Heart right ventricle (tissue), 16 donors: Measurements from ENCODE around the gene BTBD1. TPM values are rescaled to one million over a fixed set of nuclear protein-coding genes. Genes with fewer than 3 reads are reported as not detected.

ENCODE experiments used
- ATAC-seq, 8 donors: fragments of 200-7000 bp; cut with Tn5 transposase; one replicate each; pipeline ENCODE4 v1.9.1; 2020; ENCODE audit warnings: mild to moderate bottlenecking in 8 of 8, moderate library complexity in 8 of 8, moderate number of reproducible peaks in 1 of 8
- DNase-seq, 2 donors: peaks; one replicate each; pipeline ENCODE4 v3.0.0-alpha.2; 2020
- H3K27ac ChIP-seq, 10 donors: fragments of 200-600 bp; sonication (generic) in 2 of 10; one replicate each; pipeline versions ENCODE4 v1.5.0 to v1.8.0; 2020 to 2022; ENCODE audit warnings: mild to moderate bottlenecking in 3 of 10
- H3K27me3 ChIP-seq, 7 donors: fragments of 200-600 bp; one replicate each; pipeline ENCODE4 v1.8.0; 2021 to 2022; ENCODE audit warnings: mild to moderate bottlenecking in 2 of 7
- H3K36me3 ChIP-seq, 9 donors: fragments of 200-600 bp; sonication (generic) in 1 of 9; one replicate each; pipeline versions ENCODE4 v1.5.0 to v1.8.0; 2020 to 2022; ENCODE audit warnings: mild to moderate bottlenecking in 2 of 9
- H3K4me1 ChIP-seq, 9 donors: fragments of 200-600 bp; sonication (generic) in 1 of 9; one replicate each; pipeline versions ENCODE4 v1.5.0 to v1.8.0; 2020 to 2022; ENCODE audit warnings: mild to moderate bottlenecking in 4 of 9
- H3K4me3 ChIP-seq, 10 donors: fragments of 200-600 bp; sonication (generic) in 2 of 10; one replicate each; pipeline versions ENCODE4 v1.5.0 to v1.8.0; 2020 to 2022; ENCODE audit warnings: mild to moderate bottlenecking in 7 of 10, moderate library complexity in 2 of 10
- H3K9me3 ChIP-seq, 11 donors: fragments of 200-600 bp in 10 of 11; sonication (generic) in 2 of 11; one replicate each; pipeline versions ENCODE4 v1.5.0 to v1.8.0; 2013 to 2022; ENCODE audit warnings: mild to moderate bottlenecking in 2 of 11, control low read depth in 1 of 11, moderate library complexity in 1 of 11
- CTCF ChIP-seq, 9 donors: fragments of 200-600 bp; sonication (generic) in 2 of 9; IDR thresholded peaks; one replicate each; pipeline versions ENCODE4 v1.5.0 to v1.8.0; 2021 to 2022; ENCODE audit warnings: antibody characterized with exemption in 9 of 9, mild to moderate bottlenecking in 5 of 9, moderate library complexity in 1 of 9
- WGBS, 2 donors: extraction: QIAGEN DNeasy Blood & Tissue Kit; methylation state at CpG; one replicate each; pipeline ENCODE4 v1.1.7; 2013; ENCODE audit warnings: inconsistent platforms in 1 of 2; 5-methylcytosine and 5-hydroxymethylcytosine counted together
- intact Hi-C, 10 donors: fragments of 100-400 bp; cut with DNase I; formaldehyde crosslinking; loops; one replicate each; pipeline versions ENCODE4 v1.11.1 to v1.14.2; 2022
- long read RNA-seq, 3 donors: library from polyadenylated mRNA; unstranded; transcript quantifications; one replicate each; pipeline ENCODE4 v2.0.0, GENCODE V29; 2020 to 2021
- polyA plus RNA-seq, 2 donors: library from polyadenylated mRNA; stranded (reverse); fragments of 200-250 nt; gene quantifications; one replicate each; pipeline ENCODE4 v1.2.3, GENCODE V29; 2013
- total RNA-seq, 10 donors: library from RNA; stranded (reverse); fragmentation: NEBNext Ultra II Directional in 3 of 10; extraction: Animal tissue kit (Norgen Biotek cat#: 25700) in 3 of 10; gene quantifications; one replicate each; pipeline versions ENCODE4 v1.2.1 to v1.2.4, GENCODE V29; 2021 to 2023
- donor health status: Arrhythmogenic right ventricular cardiomyopathy.
- donor health status: ischemic (EF 13 %, LVEDD 7.1; RV severe dilation, severe dysfunction).
- donor health status: healthy with polysubstance abuse.
- donor health status: DM: no; HTN: yes; CAD: no.
- donor health status: DM: no; HTN: no; CAD: no.
- donor health status: ischemic (EF 25% LVEDD 6.9; RV normal size, moderate dysfunction).
- donor health status: ischemic (EF 25% LVEDD 5.7; RV mildly dilated, moderate dysfunction).
- donor health status: healthy.
- donor health status: DM: yes; HTN: yes; CAD: no.
- donor health status: Ischemic cardiomyopathy.
- donor health status: ischemic (EF 35%, LVEDD 5.7; RV mildly dilated, moderate dysfunction).
- donor health status: nonischemic (EF 11% LVEDD 7.7; RV severe dilation, severe dysfunction).
- donor health status: DM: yes; HTN: yes; CAD: no.
- donor health status: PGD.
- donor health status: ischemic (EF 29% LVEDD 5.4; RV normal size, mild dysfunction).
- donor health status: nonischemic (EF 23%, LVEDD 6.1; RV moderate dilation, normal function).

The BTBD1 gene
- total RNA-seq, result 100 to 1,000 TPM; 130 to 185 (median 157) TPM
- polyA plus RNA-seq, result 10 to 100 TPM; 14.1 to 52.7 TPM
- long read RNA-seq, donor 1, transcript BTBD1-201 (8 exons, 3,297 nt), result major isoform, 357 of 392 reads
- long read RNA-seq, donor 1, partial matches to known transcripts, result 15 of 392 reads
- long read RNA-seq, donor 1, other reads (novel, unspliced or antisense), result 19 of 392 reads
- long read RNA-seq, donor 2, transcript BTBD1-201 (8 exons, 3,297 nt), result major isoform, 558 of 605 reads
- long read RNA-seq, donor 2, partial matches to known transcripts, result 13 of 605 reads
- long read RNA-seq, donor 2, other reads (novel, unspliced or antisense), result 31 of 605 reads
- long read RNA-seq, donor 3, transcript BTBD1-201 (8 exons, 3,297 nt), result major isoform, 111 of 140 reads
- long read RNA-seq, donor 3, partial matches to known transcripts, result 19 of 140 reads
- long read RNA-seq, donor 3, other reads (novel, unspliced or antisense), result 8 of 140 reads

- H3K4me1 ChIP-seq, result peaks cover 5 to 50% (median 42%) of the 10 kb centered on the region in 9 donors
- DNase-seq, result peak; percentile 93 to 95
- peaks cover 0 to 8% (median 0%) of the 10 kb centered on the region in 9 donors for H3K36me3 ChIP-seq
- peak within 1 kb of the TSS; percentile 94 to 100 (median 96) for H3K27ac ChIP-seq
- intact Hi-C loops, result loop anchor here in 6 of 10 donors (1.0 to 10.0 kb wide), 8 partner anchors 38 to 140 kb away; partner anchors contain the start of genes C15orf40 (in 4 of the 6), HDGFL3 (in 4 of the 6) and TM6SF1 (in 3 of the 6)
- peak; percentile 98 to 99 (median 98) for ATAC-seq
- peak within 1 kb of the TSS; percentile 72 to 99 (median 90) for H3K4me3 ChIP-seq
- TF ChIP-seq CTCF (IDR thresholded peaks at IDR 0.05), result peak in 3 of 9 donors; percentile 25 to 38 (median 29)
- no peaks in the 10 kb centered on the region for H3K27me3 ChIP-seq
- H3K9me3 ChIP-seq, result peaks cover 0 to 9% (median 0%) of the 10 kb centered on the region in 11 donors
- WGBS, 2 donors, result 0 to 1% methylated on average over 74 to 90 of the region's 90 CpGs
These were observed at the start of gene BTBD1 for GRCh38 chr15:83066734-83067637. Gene BTBD1, minus strand, starts transcription at chr15:83067252. Its CDS starts 101 bp downstream, at chr15:83067151.

- Histone ChIP-seq H3K36me3 (peaks cover 0 to 71% (median 0%) of the 10 kb centered on the region in 9 donors), H3K4me3 (no peak overlapping the region), H3K27ac (no peak overlapping the region), H3K9me3 (no peaks in the 10 kb centered on the region), H3K27me3 (no peaks in the 10 kb centered on the region), H3K4me1 (peaks cover 0 to 32% (median 18%) of the 10 kb centered on the region in 9 donors)
- 94 to 96% methylated on average over 11 of the region's 11 CpGs for WGBS, 2 donors
- ATAC-seq (no peak), DNase-seq (no peak)
- intact Hi-C loops, result no loop called here
- no peak for TF ChIP-seq CTCF (IDR thresholded peaks at IDR 0.05)
These were observed 48.9 kb upstream of the BTBD1 start for GRCh38 chr15:83115831-83116565.

GRCh38 chr15:83115410-83115809 lies 48.4 kb upstream of the BTBD1 start:
- DNase-seq (no peak), ATAC-seq (no peak)
- no peak overlapping the region for H3K27ac ChIP-seq
- H3K4me3 ChIP-seq, result no peak overlapping the region
- peaks cover 0 to 65% (median 0%) of the 10 kb centered on the region in 9 donors for H3K36me3 ChIP-seq
- H3K9me3 ChIP-seq, result no peaks in the 10 kb centered on the region
- TF ChIP-seq CTCF (IDR thresholded peaks at IDR 0.05), result no peak
- WGBS, 2 donors, result 88 to 92% methylated on average over 3 of the region's 3 CpGs
- H3K4me1 ChIP-seq, result peaks cover 0 to 32% (median 18%) of the 10 kb centered on the region in 9 donors
- intact Hi-C loops, result no loop called here
- H3K27me3 ChIP-seq, result peaks cover 0 to 5% (median 0%) of the 10 kb centered on the region in 7 donors
